ENCODE results near the gene SPTBN1. TPM values are rescaled to one million over a fixed set of nuclear protein-coding genes. Genes with fewer than 3 reads are reported as not detected.

Gene SPTBN1
- total and polyA plus RNA-seq, 2 of the 13 experiments (the other 11 are each of a cell fraction or from before 2014, with no cell fraction given): 123 to 299 TPM

DNA sequence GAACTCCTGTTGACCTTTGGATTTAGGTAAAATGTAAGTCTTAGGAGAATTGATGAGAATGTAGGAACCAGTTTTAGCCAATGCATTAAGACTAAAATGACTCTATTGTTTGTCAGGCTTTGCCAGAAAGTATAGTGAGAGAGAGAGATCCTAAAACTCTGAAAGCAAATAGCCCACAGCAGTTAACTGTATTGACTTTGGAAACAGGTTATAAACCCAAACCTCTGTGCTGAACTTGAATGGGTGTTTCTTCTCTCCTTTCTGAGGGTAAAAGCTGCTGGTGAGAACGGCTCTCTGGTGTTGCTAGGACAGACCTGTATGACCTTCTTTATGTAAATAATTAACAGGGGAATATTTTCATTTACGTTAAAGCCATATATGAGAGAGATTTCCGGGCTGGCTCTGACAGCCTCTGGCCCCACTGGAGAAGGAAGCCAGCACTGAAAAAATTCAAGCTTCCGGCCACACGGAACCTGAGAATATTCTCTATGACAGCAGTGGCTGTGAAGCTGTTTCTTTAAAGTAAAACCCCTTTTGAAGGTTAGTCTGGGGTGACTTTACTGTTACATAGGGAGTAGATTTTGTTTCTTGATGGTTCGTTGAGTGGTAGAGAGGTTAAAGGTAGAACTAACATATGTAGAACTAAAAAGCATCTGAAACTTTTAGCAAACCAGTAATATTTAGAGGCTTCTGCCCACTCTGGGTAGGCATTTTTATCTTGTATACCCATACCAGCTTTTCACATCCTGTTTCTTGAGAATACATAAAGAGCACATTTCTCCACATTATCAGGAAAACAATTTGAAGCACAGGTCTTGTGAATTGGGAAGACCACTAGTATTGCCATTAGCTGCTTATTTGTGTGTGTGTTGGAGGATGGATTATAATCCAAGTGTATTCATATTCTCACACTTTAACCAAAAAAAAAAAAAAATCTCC, 123.8 kb downstream of the SPTBN1 start (continued):
- TF ChIP-seq ZNF329 (CRISPR knock-in tag; IDR thresholded peaks at IDR 0.05; ENCODE audit: low read depth) (no peak), TRIM22 (IDR thresholded peaks at IDR 0.05) (no peak), CBX2 (IDR thresholded peaks at IDR 0.05; ENCODE audit: low read depth, low read length) (no peak), CBX2 (CRISPR knock-in tag; IDR thresholded peaks at IDR 0.05; ENCODE audit: low read depth) (no peak), ZSCAN25 (CRISPR knock-in tag; IDR thresholded peaks at IDR 0.05) (no peak), ZNF260 (CRISPR knock-in tag; IDR thresholded peaks at IDR 0.05; ENCODE audit: borderline replicate concordance, low read depth) (no peak), ZNF382 (CRISPR knock-in tag; IDR thresholded peaks at IDR 0.05; ENCODE audit: borderline replicate concordance) (no peak), NAIF1 (CRISPR knock-in tag; IDR thresholded peaks at IDR 0.05; ENCODE audit: borderline replicate concordance) (no peak), U2AF2 (IDR thresholded peaks at IDR 0.05; ENCODE audit: low read depth, low read length) (no peak), FOSL2 (CRISPR knock-in tag; IDR thresholded peaks at IDR 0.05) (peak; percentile 44), FOXA3 (CRISPR knock-in tag; IDR thresholded peaks at IDR 0.05) (peak; percentile 88), IRX3 (CRISPR knock-in tag; IDR thresholded peaks at IDR 0.05; ENCODE audit: borderline replicate concordance, low read depth) (no peak), FOXC1 (CRISPR knock-in tag; IDR thresholded peaks at IDR 0.05; ENCODE audit: borderline replicate concordance) (no peak), BCL3 (CRISPR knock-in tag; IDR thresholded peaks at IDR 0.05) (0 out of 2 replicates have a peak, but pooled peaks have one; percentile 4), MAFF (IDR thresholded peaks at IDR 0.05; ENCODE audit: low read depth, low read length) (no peak), CEBPG (CRISPR knock-in tag; IDR thresholded peaks at IDR 0.05) (no peak; the same call in 1 of the 2 replicates), ZNF230 (CRISPR knock-in tag; IDR thresholded peaks at IDR 0.05) (no peak)
- TF ChIP-seq, protein P1, sequence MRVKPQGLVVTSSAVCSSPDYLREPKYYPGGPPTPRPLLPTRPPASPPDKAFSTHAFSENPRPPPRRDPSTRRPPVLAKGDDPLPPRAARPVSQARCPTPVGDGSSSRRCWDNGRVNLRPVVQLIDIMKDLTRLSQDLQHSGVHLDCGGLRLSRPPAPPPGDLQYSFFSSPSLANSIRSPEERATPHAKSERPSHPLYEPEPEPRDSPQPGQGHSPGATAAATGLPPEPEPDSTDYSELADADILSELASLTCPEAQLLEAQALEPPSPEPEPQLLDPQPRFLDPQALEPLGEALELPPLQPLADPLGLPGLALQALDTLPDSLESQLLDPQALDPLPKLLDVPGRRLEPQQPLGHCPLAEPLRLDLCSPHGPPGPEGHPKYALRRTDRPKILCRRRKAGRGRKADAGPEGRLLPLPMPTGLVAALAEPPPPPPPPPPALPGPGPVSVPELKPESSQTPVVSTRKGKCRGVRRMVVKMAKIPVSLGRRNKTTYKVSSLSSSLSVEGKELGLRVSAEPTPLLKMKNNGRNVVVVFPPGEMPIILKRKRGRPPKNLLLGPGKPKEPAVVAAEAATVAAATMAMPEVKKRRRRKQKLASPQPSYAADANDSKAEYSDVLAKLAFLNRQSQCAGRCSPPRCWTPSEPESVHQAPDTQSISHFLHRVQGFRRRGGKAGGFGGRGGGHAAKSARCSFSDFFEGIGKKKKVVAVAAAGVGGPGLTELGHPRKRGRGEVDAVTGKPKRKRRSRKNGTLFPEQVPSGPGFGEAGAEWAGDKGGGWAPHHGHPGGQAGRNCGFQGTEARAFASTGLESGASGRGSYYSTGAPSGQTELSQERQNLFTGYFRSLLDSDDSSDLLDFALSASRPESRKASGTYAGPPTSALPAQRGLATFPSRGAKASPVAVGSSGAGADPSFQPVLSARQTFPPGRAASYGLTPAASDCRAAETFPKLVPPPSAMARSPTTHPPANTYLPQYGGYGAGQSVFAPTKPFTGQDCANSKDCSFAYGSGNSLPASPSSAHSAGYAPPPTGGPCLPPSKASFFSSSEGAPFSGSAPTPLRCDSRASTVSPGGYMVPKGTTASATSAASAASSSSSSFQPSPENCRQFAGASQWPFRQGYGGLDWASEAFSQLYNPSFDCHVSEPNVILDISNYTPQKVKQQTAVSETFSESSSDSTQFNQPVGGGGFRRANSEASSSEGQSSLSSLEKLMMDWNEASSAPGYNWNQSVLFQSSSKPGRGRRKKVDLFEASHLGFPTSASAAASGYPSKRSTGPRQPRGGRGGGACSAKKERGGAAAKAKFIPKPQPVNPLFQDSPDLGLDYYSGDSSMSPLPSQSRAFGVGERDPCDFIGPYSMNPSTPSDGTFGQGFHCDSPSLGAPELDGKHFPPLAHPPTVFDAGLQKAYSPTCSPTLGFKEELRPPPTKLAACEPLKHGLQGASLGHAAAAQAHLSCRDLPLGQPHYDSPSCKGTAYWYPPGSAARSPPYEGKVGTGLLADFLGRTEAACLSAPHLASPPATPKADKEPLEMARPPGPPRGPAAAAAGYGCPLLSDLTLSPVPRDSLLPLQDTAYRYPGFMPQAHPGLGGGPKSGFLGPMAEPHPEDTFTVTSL (CRISPR knock-in tag; IDR thresholded peaks at IDR 0.05; ENCODE audit: borderline replicate concordance): peak; percentile 73; the same call in 1 of the 2 replicates
- TF ChIP-seq, protein P2, sequence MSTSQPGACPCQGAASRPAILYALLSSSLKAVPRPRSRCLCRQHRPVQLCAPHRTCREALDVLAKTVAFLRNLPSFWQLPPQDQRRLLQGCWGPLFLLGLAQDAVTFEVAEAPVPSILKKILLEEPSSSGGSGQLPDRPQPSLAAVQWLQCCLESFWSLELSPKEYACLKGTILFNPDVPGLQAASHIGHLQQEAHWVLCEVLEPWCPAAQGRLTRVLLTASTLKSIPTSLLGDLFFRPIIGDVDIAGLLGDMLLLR (CRISPR knock-in tag; IDR thresholded peaks at IDR 0.05): no peak
